HepG2 (cell line): Measurements from ENCODE around the gene AUH. TPM values are rescaled to one million over a fixed set of nuclear protein-coding genes. Genes with fewer than 3 reads are reported as not detected.
A peak's percentile ranks its signal among the peaks of the same experiment; 100 is the strongest.

Source experiments
- ATAC-seq: fragments of 200-7000 bp; cut with Tn5 transposase; 3 replicates; pipeline ENCODE4 v1.9.1; 2020; ENCODE audit warnings: mild to moderate bottlenecking, moderate library complexity
- BruUV-seq: library from RNA; stranded (reverse); fragments of 400-500 nt; replicated peaks from 2 replicates; lab custom pipeline; 2021; lab: Mats Ljungman, UMichigan
- CTCF ChIA-PET: fragments of 300-600 bp; formaldehyde crosslinking; extraction: SDS; loops from one replicate; lab custom pipeline; 2021; ENCODE audit warnings: low total read pairs, inconsistent platforms, low intra/inter-chr PET ratio; lab: Yijun Ruan, JAX
- POLR2A ChIA-PET: fragments of 350-600 bp; sonication (Branson Sonifier 250); formaldehyde crosslinking; loops from one replicate; lab custom pipeline; 2020; ENCODE audit warnings: antibody characterized with exemption, inconsistent platforms; lab: Yijun Ruan, JAX
- DNase-seq: peaks from one replicate; pipeline ENCODE4 v3.0.0-alpha.2; 2015; ENCODE audit warnings: low spot score
- FAIRE-seq: peaks from 3 replicates; lab custom pipeline; 2011; peaks lifted over from hg19 to GRCh38; lab: Jason Lieb, UNC
- H2AFZ ChIP-seq: one replicate; pipeline ENCODE4 v1.6.1; 2011; ENCODE audit warnings: low read length, inconsistent platforms
- H3K27ac ChIP-seq: fragments of 300-600 bp; 3 replicates; pipeline ENCODE4 v1.8.0; 2011; ENCODE audit warnings: mixed run types, mild to moderate bottlenecking, mixed read lengths, low read length, inconsistent platforms; ENCODE audit not compliant: insufficient read depth; ENCODE audit errors: extremely low read length
- H3K27me3 ChIP-seq, 2 experiments: fragments of 200-600 bp in 1 of 2; 2 replicates in 1 of 2; 3 replicates in 1 of 2; pipeline versions ENCODE4 v1.6.0 to v1.8.0; 2011; ENCODE audit warnings: low read length in 2 of 2, mild to moderate bottlenecking in 2 of 2, moderate library complexity in 2 of 2, inconsistent platforms in 1 of 2; ENCODE audit not compliant: insufficient read depth in 2 of 2, control insufficient read depth in 1 of 2
- H3K36me3 ChIP-seq, 2 experiments: fragments of 200-600 bp in 1 of 2; replicated peaks in 1 of 2; 2 replicates in 1 of 2; 3 replicates in 1 of 2; pipeline versions ENCODE4 v1.5.1 to v1.8.0; 2011; ENCODE audit warnings: low read length in 2 of 2, inconsistent platforms in 1 of 2; ENCODE audit not compliant: insufficient read depth in 2 of 2, control insufficient read depth in 1 of 2
- H3K4me1 ChIP-seq: 2 replicates; pipeline ENCODE4 v1.5.1; 2012; ENCODE audit warnings: low read length, inconsistent platforms; ENCODE audit not compliant: insufficient read depth
- H3K4me2 ChIP-seq: 2 replicates; pipeline ENCODE4 v1.6.0; 2011; ENCODE audit warnings: low read depth, low read length, inconsistent platforms
- H3K4me3 ChIP-seq, 3 experiments: fragments of 200-600 bp in 1 of 3; sonication (generic), shearing (Covaris generic) in 1 of 3; replicated peaks in 1 of 3; 2 replicates each; pipeline ENCODE4 v1.5.1; 2011 to 2016; ENCODE audit warnings: low read length in 3 of 3, inconsistent platforms in 2 of 3, low read depth in 2 of 3, mild to moderate bottlenecking in 2 of 3, control low read depth in 1 of 3, mixed read lengths in 1 of 3; ENCODE audit not compliant: insufficient read depth in 1 of 3
- H3K79me2 ChIP-seq: one replicate; pipeline ENCODE4 v1.6.1; 2011; ENCODE audit warnings: low read length, inconsistent platforms; ENCODE audit not compliant: insufficient read depth
- H3K9ac ChIP-seq: 2 replicates; pipeline ENCODE4 v1.6.0; 2011; ENCODE audit warnings: mild to moderate bottlenecking, low read depth, low read length, inconsistent platforms; ENCODE audit not compliant: insufficient read depth
- H3K9me3 ChIP-seq: 2 replicates; pipeline ENCODE4 v1.5.1; 2012; ENCODE audit warnings: mild to moderate bottlenecking, low read length
- H4K20me1 ChIP-seq: 2 replicates; pipeline ENCODE4 v1.6.0; 2011; ENCODE audit warnings: inconsistent platforms, mild to moderate bottlenecking, low read length, moderate library complexity; ENCODE audit not compliant: insufficient read depth
- GFI1 ChIP-seq: sonication (generic); formaldehyde crosslinking; IDR thresholded peaks from 2 replicates; pipeline ENCODE4 v1.5.0; 2020; ENCODE audit warnings: missing genetic modification reagents, mild to moderate bottlenecking, borderline replicate concordance
- KLF12 ChIP-seq: sonication (generic); formaldehyde crosslinking; IDR thresholded peaks from 2 replicates; pipeline ENCODE4 v1.4.0; 2020; ENCODE audit warnings: missing genetic modification reagents, borderline replicate concordance
- PRPF4 ChIP-seq: fragments of 200-400 bp; formaldehyde crosslinking; IDR thresholded peaks from 2 replicates; pipeline ENCODE4 v1.6.1; 2016; ENCODE audit warnings: low read length, low read depth; ENCODE audit not compliant: poor library complexity, severe bottlenecking
- THAP9 ChIP-seq: sonication (generic); formaldehyde crosslinking; IDR thresholded peaks from 2 replicates; pipeline ENCODE4; 2020; ENCODE audit warnings: missing genetic modification reagents, mild to moderate bottlenecking, borderline replicate concordance
- TP53 ChIP-seq: sonication (generic); formaldehyde crosslinking; conservative IDR thresholded peaks from 2 replicates; pipeline ENCODE4 v1.4.0; 2020; ENCODE audit warnings: missing genetic modification reagents
- ZBTB38 ChIP-seq: sonication (generic); formaldehyde crosslinking; IDR thresholded peaks from 2 replicates; pipeline ENCODE4 v1.5.1; 2020; ENCODE audit warnings: mild to moderate bottlenecking, missing genetic modification reagents
- ZNF589 ChIP-seq: sonication (generic); formaldehyde crosslinking; conservative IDR thresholded peaks from 2 replicates; pipeline ENCODE4 v1.8.0; 2022; ENCODE audit warnings: mild to moderate bottlenecking, moderate library complexity, missing genetic modification reagents
- WGBS: methylation state at CpG from one replicate; pipeline ENCODE4 v1.1.6; 2017; ENCODE audit warnings: low lambda C conversion rate; 5-methylcytosine and 5-hydroxymethylcytosine counted together
- in situ Hi-C: cut with HindIII; loops from 2 replicates; pipeline ENCODE4 v1.10.0; 2017; ENCODE audit warnings: low pct_unique_long_range_greater_than_20kb; ENCODE audit not compliant: extremely low pct_ligation_motif_present
- intact Hi-C: fragments of 100-400 bp; cut with micrococcal nuclease; formaldehyde crosslinking; loops from one replicate; pipeline ENCODE4 v1.10.0; 2022; ENCODE audit not compliant: unreplicated experiment
- polyA plus RNA-seq, 8 experiments: library from polyadenylated mRNA; depleted of rRNA in 3 of 8; stranded (reverse) in 7 of 8; unstranded in 1 of 8; fragments of >200 nt; fragmentation: Illumina TruSeq in 4 of 8; extraction: Trizol in 4 of 8; gene quantifications; 2 replicates each; pipeline versions ENCODE4 v1.2.1 to v1.2.3, GENCODE V29; 2011 to 2016; ENCODE audit warnings: low read depth in 4 of 8, missing spikeins in 1 of 8, mixed read lengths in 1 of 8; ENCODE audit not compliant: insufficient read depth in 1 of 8
- total RNA-seq, 5 experiments: library from RNA; depleted of rRNA; stranded (reverse); fragments of >200 nt; fragmentation: Illumina TruSeq; extraction: Trizol; gene quantifications; 2 replicates each; pipeline ENCODE4 v1.2.3, GENCODE V29; 2016; ENCODE audit warnings: low read depth in 1 of 5
- TF ChIP-seq, protein P1 (sequence below): sonication (generic); formaldehyde crosslinking; IDR thresholded peaks from 2 replicates; pipeline ENCODE4 v1.4.0; 2020; ENCODE audit warnings: low read depth, missing genetic modification reagents
- TF ChIP-seq, protein P2 (sequence below): sonication (generic); formaldehyde crosslinking; IDR thresholded peaks from 2 replicates; pipeline ENCODE4 v1.4.0; 2020; ENCODE audit warnings: missing genetic modification reagents

AUH gene
- total and polyA plus RNA-seq, 2 of the 13 experiments (the other 11 are each of a cell fraction or from before 2014, with no cell fraction given): 25.8 to 31.9 TPM

DNA sequence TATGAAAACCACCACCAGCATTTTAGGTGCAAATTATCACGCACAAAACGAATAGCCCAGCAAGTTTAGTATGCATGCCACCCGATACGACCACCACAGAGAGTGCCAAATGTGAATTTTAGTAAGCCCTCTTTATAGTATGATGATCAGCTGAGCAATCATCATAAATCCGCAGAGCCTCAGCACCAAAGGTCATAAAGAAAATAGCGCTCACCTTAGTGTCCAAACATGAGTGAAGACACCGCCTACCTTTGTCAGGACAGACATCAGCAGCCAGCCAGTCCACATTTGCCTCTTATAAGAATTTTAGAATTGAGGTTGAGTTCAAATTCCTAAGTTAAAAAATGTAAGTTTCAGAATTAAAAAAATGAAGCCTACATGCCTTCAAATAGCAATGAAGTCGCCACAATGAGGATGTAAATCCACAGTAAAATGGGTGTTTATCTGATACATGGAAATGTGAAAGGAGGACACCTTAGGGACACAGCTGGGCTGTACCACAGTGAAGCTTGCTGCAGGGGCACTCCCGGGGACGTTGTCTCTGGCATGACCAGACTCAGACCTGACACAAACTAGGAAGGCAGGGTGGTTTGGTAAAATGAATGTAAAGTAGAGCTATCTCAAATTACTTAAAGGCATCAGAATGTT is 149.0 kb downstream of the AUH start:
- Histone ChIP-seq H4K20me1 (no peaks in the 10 kb centered on the region), H3K4me3 (peak overlapping the region in 1 of 3 experiments; percentile 35; a peak in 1 of 6 replicates), H2AFZ (no peak overlapping the region)
- WGBS: 100% methylated on average over 10 of the region's 10 CpGs
- TF ChIP-seq PRPF4: peak; percentile 50
- 0 out of 2 replicates have a peak, but pooled peaks have one; percentile 15 for TF ChIP-seq KLF12
- TF ChIP-seq ZNF589 (CRISPR knock-in tag): no peak
- 0 out of 2 replicates have a peak, but pooled peaks have one; percentile 46 for TF ChIP-seq TP53
- TF ChIP-seq, protein P1, sequence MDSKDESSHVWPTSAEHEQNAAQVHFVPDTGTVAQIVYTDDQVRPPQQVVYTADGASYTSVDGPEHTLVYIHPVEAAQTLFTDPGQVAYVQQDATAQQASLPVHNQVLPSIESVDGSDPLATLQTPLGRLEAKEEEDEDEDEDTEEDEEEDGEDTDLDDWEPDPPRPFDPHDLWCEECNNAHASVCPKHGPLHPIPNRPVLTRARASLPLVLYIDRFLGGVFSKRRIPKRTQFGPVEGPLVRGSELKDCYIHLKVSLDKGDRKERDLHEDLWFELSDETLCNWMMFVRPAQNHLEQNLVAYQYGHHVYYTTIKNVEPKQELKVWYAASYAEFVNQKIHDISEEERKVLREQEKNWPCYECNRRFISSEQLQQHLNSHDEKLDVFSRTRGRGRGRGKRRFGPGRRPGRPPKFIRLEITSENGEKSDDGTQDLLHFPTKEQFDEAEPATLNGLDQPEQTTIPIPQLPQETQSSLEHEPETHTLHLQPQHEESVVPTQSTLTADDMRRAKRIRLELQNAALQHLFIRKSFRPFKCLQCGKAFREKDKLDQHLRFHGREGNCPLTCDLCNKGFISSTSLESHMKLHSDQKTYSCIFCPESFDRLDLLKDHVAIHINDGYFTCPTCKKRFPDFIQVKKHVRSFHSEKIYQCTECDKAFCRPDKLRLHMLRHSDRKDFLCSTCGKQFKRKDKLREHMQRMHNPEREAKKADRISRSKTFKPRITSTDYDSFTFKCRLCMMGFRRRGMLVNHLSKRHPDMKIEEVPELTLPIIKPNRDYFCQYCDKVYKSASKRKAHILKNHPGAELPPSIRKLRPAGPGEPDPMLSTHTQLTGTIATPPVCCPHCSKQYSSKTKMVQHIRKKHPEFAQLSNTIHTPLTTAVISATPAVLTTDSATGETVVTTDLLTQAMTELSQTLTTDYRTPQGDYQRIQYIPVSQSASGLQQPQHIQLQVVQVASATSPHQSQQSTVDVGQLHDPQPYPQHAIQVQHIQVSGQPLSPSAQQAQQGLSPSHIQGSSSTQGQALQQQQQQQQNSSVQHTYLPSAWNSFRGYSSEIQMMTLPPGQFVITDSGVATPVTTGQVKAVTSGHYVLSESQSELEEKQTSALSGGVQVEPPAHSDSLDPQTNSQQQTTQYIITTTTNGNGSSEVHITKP (CRISPR knock-in tag): 0 out of 2 replicates have a peak, but pooled peaks have one; percentile 48
- TF ChIP-seq THAP9 (CRISPR knock-in tag): no peak
- peak; percentile 24; the same call in 1 of the 2 replicates for TF ChIP-seq ZBTB38 (CRISPR knock-in tag)
- TF ChIP-seq GFI1 (CRISPR knock-in tag): peak; percentile 32; the same call in 1 of the 2 replicates
- TF ChIP-seq, protein P2, sequence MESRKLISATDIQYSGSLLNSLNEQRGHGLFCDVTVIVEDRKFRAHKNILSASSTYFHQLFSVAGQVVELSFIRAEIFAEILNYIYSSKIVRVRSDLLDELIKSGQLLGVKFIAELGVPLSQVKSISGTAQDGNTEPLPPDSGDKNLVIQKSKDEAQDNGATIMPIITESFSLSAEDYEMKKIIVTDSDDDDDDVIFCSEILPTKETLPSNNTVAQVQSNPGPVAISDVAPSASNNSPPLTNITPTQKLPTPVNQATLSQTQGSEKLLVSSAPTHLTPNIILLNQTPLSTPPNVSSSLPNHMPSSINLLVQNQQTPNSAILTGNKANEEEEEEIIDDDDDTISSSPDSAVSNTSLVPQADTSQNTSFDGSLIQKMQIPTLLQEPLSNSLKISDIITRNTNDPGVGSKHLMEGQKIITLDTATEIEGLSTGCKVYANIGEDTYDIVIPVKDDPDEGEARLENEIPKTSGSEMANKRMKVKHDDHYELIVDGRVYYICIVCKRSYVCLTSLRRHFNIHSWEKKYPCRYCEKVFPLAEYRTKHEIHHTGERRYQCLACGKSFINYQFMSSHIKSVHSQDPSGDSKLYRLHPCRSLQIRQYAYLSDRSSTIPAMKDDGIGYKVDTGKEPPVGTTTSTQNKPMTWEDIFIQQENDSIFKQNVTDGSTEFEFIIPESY (CRISPR knock-in tag): peak; percentile 45; the same call in 1 of the 2 replicates
- TF ChIP-seq, all 625 proteins: peak for 7
- no peak for FAIRE-seq
- ChIA-PET POLR2A (interaction anchor here (1.1 to 1.5 kb wide), 3 partner anchors 16 to 150 kb away, joined by 4 to 5 read pairs (median 4); no protein-coding TSS in a partner anchor), CTCF (no interaction called here)
- intact Hi-C loops: no loop called here
- no peak for DNase-seq
- Histone ChIP-seq H3K27ac (peak overlapping the region; percentile 63), H3K9me3 (no peaks in the 10 kb centered on the region), H3K36me3 (peaks cover 5 to 6% of the 10 kb centered on the region in 2 experiments; a peak in 4 of 5 replicates), H3K9ac (peak overlapping the region; percentile 34), H3K4me2 (peak overlapping the region; percentile 51; the same call in 1 of the 2 replicates), H3K27me3 (no peaks in the 10 kb centered on the region), H3K79me2 (no peaks in the 10 kb centered on the region), H3K4me1 (peaks cover 57% of the 10 kb centered on the region)
- in situ Hi-C loops: no loop called here
- BruUV-seq: no TSS peak
- no peak for ATAC-seq
